Stimulated activated CD4-positive, alpha-beta T cell treated with anti-CD3 and anti-CD28 coated beads, Interleukin-4, amount 100 ng/mL, for 4 hours (primary cell): ENCODE measurements around the gene MAMLD1.

Experiments used
- DNase-seq, 2 experiments: peaks; one replicate each; pipeline ENCODE4 v3.0.0-alpha.2; 2020

The MAMLD1 gene

DNA sequence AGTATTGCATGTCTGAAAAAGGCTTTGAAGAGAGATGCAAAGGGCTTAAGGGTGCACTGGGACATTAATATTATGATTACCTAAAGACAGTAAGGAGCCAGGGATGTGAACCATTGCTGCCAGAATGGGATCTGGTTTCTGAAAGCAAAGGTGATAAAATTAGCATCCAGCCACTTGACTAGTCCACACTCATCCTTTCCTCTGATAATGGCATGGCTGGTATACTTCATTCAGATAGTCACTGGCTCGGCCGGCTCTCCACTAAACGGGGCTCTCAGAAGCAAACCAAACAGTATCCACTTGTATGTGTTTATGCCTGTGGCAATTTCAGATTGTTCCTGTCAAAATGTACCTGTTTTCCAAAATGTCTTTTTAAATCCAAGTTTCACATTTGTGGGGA lies 46.4 kb downstream of the MAMLD1 start:
- no peak for DNase-seq

DNA sequence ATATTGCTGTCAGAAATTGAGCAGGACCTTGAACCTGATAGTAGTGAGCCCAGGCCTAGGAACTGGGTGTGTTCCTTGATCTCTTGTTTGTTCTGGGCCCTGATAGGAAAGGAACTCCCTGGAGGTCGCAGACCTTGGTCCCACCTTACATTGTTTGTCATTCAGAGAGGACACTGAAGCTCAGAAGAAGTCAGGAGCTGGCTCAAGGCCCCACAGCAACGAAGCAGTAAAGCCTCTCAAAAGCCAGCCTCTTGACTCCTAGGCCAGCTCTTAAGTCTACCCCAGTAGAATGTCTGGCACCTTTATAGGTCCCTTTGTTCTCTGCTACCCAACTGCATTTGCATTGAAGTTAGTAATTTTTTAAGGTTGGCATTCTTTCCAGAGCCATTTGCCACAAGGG lies 46.8 kb downstream of the MAMLD1 start:
- no peak for DNase-seq

DNA sequence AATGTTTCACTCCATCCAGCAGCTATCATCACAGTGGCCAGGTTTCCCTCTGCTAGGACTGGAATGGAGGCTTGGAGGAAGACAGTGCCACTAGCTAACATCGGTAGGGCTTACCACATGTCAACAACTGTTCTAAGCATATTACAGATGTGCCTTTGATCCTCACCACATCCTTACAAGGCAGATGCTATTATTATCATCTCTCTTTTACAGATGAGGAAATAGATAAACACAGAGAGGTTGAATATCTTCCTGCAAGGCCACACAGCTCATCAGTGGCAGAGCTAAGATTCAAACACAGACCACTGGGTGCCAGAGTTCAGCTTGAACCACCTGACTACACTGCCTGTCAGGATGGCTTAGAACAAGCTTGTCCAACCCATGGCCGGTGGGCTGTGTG lies 47.4 kb downstream of the MAMLD1 start:
- DNase-seq: no peak

DNA sequence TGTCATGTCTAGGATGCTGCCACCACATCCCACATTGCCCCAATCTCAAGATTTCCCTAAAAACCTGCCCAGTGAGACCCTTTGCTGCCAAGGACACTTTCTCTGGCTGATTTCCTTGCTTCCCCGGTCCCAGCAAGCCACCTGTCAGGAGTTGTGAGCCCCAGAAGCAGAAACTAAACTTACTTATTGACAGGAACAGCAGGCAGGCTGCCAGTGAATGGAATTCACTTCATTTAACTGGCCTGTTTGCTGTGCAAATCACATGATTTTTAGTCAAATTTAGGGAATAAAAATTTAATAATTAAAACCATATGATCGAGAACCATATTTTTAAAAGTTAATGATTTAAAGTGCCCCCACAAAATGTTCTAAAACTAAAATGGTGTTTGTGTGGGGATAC lies 48.5 kb downstream of the MAMLD1 start:
- DNase-seq: no peak

DNA sequence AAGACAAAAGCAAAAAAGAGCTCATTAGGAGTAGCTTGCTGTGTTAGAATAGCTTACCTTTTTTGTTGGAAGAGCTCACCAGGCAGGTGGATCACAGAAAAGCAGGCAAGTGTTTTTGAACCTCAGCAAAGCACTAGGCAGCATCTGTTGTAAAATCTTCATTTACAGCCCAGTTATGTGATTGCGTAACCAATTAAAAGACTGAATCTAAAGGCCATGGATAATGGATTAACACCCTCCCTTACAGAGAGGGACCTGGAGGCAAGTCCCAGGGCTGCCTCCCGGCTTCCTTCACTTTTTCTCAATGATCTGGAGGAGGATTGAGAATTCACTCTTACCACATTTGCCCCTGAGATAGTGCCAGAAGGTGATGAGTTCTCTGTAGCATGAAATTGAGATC lies 51.1 kb downstream of the MAMLD1 start:
- no peak for DNase-seq

DNA sequence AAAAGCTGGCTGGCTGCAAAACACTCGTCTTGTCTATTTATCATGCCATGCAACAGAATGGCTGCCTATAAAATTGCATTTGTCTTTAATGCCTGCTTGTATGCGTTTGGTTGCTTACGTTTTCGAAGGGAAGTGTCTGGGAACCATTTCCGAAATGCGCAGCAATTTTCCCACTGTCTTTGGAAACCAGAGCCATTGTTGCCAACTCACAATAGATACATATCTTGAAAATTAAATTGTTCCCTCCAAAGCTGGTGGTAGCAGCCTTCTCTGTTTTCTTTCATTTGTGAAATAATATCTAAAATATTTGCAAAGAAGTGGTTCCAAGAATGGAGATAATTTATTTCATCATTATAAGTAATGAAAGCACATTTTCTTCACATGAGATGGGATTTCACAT lies 53.4 kb downstream of the MAMLD1 start:
- DNase-seq: no peak

DNA sequence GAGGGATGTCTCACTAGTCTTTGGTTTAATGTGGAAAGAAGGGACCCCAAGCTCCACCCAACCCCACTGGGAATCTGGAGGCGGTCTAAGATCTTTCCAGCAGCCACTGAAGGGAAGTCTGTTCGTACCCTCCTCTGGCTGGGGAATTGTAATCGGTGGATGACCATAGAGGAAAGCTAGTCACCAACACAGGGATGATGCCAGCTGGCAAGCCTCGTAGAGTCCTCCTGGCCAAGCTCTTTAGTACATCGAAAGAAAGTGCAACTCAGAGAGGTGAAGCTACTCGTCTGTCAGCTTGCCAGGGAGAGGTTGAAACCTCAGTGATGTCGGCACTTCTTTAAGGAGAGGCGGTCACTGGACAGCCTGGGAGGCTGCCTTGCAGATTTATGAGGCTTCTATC lies 58.7 kb downstream of the MAMLD1 start:
- DNase-seq: no peak

DNA sequence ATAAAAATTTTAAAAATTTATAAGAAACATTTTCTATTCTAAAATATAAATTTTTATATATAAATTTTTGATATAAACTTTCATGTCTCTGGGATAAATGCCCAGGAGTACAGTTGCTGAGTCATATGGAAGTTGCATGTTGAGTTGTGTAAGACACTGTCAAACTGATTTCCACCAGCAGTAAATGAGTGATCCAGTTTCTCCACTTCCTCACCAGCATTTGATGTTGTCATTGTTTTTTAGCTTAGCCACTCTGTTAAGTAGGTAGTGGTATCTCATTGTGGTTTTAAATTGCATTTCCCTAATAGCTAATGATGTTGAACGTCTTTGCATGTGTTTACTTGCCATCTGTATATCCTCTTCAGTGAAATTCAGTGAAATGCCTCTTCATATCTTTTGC lies 66.5 kb downstream of the MAMLD1 start:
- no peak for DNase-seq

DNA sequence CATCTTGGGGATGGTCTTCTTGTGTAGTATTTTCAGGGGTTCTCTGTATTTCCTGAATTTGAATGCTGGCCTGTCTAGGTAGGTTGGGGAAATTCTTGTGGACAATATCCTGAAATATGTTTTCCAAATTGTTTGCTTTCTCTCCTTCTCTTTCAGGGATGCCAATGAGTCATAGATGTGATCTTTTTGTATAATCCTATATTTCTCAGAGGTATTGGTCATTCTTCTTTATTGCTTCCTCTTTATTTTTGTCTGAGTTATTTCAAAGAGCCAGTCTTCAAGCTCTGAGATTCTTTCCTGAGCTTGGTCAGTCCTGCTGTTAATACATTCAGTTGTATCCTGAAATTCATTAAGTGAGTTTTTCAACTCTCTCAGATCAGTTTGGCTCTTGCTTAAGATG lies 73.1 kb downstream of the MAMLD1 start:
- no peak for DNase-seq

DNA sequence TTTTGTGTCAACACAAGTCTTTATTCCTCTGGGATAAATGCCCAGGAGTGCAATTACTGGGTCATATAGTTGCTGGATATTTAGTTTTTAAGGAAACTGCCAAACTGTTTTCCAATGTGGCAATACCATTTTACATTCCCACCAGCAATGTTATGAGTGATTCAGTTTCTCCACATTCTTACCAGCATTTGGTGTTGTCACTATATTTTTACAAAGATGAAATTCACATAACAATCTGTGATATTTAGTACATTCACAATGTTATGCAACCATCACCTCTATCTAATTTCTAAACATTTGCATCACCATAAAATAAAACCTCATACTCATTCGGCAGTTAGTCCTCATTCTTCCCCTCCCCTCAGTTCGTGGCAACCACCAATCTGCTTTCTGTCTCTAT lies 75.0 kb downstream of the MAMLD1 start:
- DNase-seq: no peak

DNA sequence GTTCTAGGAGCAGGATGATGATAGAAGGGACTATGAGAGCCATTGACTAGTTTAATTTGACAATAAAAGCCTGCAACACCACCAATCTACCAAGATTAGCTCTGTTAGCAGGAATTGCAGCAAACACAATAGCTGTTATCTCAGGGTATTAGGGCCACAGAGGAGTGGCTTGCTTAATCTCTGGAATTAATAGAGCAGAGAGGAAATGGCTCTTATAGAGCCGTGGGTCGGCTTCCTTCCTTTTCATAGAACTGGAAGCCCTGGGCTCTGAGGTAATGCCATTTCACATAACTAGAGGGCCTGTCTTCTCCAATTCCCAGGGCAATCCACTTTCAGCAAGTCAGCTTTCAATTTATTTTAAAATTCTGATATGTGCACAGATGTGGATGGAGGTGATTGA lies 83.0 kb downstream of the MAMLD1 start:
- DNase-seq: no peak

DNA sequence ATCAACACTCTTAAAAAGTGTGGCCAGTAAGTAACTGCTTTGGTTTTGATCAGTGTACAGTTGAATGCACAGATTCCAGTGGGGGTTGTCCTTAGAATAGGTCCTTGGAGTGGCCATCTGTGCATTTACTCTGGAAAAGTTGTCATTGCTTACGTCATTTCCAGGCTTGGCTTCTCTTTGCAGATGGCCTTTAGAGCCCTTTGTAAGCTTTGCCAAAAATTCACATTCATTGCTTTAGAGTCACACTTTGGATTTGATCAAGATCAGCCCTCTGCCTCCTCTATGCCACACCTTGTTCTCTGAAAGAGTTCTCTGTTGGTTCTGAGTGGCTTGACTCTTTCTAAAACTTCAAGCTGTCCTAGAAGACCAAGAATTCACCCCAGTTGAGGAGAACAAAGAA lies 83.9 kb downstream of the MAMLD1 start:
- no peak for DNase-seq

DNA sequence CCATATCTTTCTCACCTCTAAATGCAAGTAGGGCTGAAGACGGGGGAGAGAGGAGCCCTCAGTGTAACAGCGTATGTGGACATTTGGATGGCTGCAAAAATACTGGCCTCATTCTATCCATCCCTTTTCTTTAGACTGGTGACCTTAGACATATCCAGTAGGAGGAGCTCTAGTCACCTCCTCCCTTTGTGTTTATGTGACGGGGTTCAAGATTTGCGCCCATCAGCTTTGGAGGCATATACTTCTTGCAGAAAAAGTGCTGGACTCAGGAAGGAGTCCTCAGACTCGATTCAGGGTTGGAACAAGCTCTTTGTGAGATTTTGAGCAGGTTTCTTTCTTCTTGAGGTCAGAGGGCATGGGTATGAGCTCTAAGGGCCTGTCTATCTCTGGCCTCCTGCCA lies 86.2 kb downstream of the MAMLD1 start:
- no peak for DNase-seq

DNA sequence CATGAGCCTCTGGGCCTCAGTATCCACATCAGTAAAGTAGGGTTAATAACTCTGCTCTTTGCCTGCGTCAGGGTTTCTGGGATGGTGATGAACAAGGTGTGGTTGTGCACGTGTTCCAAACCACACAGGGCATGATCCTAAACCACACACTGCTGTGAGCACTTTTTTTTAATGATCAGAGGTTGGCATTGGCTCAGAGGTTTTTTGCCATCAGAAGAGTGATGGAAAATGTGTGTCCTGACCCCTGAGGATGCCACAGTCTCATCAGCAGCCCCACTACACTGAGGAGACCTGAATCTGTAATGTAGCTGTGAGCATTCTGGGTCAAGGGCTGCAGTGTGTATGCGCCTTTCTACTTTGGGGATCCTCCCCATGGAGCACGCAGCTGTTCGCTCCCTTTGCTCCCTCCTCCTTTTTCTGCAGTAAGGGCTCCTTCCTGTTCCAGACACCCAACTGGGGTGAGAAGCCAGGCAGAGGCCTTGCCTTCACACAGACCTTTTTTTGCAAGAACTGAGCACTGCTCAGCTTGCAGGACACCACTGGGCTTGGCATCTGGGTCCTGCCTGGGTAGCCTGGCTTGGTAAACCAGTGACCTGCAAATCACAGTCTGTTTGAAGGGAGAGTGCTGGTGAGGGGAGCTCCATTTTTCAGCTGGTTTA lies 87.5 kb downstream of the MAMLD1 start:
- peak in 1 of 2 experiments; percentile 12 for DNase-seq

DNA sequence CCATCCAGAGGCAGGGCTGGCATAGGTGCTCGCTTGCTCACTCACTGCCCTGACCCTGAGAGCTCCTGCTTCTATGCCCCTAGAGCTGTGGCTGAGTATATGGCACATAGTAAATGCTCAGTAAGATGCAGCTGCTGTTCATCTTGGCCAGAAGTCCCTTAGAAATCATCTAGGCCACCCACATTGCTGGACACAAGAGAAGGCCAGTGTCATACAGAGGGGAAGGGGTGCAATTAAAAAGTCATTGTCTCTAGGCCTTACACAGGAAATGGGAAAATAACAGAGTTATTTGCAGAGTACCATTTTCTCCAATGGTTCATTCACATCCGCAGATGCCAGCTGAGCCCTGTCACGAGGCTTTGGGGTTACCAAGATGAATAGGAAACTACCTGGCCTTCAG lies 88.8 kb downstream of the MAMLD1 start:
- DNase-seq: no peak

DNA sequence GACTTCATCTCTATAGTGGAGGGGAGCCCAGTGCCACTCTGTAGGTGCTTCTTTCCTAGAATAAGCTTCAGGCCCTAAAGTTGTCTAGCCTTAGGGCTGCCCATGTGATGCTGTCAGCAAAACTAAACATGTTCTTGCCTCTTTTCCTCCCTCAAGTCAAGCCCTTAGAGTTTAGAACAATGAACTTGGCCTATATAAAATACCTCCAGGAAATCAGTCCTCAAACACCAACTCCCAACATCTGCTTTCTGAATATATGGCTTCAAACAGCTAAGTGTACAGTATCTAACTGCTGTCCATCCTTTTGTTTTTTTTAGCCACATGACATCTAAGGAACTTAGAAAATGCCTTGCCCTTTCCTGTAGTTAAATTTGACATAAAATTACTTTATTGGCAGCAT lies 91.0 kb downstream of the MAMLD1 start:
- no peak for DNase-seq

DNA sequence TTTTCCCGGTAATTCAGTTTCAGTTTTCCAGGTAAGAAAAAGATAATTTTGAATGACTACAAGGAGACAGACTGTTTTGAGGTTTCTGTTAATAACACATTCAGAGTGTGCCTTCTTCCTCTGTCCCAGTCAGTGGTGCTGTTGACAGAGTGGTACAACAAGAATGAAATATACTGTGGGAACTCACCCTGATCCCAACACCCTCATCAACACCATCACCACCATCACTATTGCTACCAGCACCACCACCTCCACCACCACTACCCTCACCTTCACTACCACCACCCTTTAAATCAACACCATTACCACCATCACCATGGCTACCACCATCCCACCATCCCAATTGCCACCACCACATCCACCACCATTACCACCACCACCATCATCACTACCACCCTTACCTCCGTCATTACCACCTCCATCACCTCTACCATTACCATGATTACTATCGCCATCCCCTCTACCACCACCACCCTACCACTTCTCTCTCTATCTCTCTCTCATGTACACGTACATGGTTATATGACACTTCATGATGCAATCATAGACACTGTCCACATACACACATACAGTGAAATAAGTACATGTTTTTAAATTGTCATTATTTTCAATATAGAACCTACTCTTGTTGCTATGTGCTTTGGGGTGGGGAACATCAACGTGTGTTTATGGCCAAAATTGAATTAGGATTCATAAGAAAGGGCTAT lies 91.5 kb downstream of the MAMLD1 start:
- no peak for DNase-seq

DNA sequence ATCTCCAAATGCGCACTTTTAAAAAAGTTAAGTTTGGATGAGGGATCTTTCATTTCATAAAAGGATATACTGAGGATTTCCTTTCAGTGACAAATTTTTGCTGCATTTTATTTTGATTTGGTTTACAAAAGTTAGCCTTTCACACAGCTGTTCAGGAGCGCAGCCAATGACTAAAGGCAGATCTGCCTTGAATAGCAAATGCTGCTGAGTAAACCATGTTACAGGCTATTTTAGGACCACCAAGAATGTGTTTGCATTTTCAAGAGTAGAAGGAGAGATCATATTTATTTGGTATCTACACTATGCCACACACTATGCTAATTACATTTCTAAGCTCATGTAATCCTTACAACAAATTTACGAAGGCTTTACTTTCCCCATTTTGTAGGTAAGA lies 92.1 kb downstream of the MAMLD1 start:
- no peak for DNase-seq

DNA sequence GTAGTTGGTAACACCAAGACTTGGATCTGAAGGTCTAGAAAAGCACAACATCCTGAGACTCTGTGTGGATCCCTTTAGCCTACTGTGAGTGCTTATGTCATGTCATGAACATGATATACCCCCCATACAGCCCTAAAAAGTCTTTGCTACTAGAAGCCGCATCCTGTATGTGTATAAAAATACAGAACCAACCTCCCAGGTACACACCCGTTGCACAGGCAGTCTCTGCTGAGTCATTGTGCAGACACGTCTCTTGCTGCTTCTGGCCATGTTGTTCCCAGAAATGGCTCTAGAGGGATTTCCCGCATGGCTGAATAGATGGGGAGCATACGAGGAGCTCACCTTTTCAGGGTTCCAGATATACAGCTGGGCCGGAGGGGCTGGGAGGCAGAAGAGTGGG lies 93.3 kb downstream of the MAMLD1 start:
- DNase-seq: no peak

DNA sequence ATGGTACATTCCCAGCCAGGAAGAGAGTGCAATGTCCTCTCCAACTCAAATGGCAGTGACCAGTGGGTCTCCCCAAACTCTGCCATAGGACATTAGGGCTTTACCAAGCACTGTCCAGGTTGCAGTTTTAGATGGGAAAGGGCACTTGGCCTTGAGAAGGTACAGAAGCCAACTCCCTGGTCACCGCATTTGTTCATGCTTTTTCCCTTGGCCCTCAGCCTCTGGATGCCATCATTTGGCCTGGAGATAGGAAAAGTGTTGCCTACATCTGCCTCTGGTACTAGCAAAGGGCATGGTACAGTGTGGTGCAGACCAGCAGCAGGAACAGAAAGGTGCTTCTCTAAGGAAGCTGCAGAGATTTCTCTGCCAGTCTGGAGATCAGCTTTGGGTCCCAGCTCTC lies 93.8 kb downstream of the MAMLD1 start:
- no peak for DNase-seq

DNA sequence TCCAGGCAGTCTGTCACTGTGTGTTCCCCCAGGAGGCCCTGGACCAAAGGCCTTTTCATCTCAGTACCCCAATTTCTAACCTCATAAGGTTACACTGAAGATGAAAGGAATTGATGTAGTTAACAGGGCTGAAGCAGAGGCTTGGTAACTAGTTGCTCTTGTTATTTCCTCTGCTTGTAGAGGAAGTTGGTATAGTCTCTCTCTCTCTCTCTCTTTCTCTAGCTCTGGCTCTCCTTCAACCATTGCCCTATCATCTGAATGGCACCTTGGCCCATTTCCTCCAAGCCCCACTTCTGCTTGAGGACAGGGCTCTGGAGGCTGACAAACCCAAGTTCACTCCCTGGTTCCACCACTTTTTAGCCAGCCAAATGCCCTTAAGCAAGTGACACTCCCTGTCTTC lies 96.1 kb downstream of the MAMLD1 start:
- no peak for DNase-seq

DNA sequence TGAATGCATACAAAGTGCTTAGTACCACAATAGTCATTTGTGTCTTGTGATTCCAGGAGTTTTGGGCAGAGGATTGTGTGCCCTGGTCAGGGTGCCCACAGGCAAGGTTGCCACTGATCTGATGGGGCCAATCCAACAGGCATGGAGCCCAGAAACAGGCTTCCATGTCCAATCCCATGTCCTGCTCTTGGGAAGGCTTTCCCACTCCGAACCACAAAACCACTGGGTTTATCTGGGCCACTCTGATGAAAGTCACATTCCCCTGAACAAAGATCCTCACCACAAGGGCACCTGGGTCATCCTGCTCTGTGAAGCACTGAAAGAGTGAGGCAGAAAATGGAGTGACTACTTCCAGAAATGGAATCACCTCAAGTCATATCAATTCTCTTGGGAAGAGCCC lies 96.9 kb downstream of the MAMLD1 start:
- no peak for DNase-seq

DNA sequence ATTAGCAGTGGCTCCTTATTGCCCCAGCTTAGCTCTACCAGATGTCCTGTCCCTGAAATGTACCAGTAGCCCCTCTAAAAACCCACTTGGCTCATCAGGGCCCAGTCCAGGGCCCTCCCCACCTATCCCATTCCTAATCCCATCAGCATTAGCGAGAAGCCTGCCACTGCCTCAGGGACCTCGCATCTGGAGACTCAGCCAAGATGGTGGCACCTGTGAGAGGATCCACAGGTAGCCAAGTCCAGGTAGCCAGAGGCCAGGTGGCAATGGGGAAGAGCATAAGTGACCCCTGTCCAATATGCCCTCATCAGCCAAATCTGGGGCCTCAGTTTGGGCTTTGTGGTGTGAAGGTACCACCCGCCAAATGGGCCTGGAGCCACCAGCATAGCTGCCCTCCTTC lies 97.7 kb downstream of the MAMLD1 start:
- no peak for DNase-seq

DNA sequence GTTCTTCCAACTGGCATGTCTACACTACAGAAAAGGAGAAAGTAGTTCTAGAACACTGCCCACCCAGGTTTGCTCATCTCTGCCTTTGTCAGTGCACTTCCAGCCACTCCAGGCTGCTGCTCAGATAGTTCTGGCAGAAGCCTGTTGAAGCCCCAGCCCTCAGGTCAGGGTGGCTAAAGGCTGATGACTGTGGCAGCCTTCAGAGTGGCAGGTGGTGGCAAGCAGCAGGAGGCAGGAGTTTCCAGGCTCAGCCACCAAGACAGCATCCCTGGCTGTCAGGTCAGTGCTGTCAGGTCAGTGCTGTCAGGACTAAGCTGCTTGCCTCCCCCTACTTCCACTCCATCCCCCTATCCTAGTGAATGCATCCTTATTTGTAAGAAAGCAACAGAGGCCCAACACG lies 100.4 kb downstream of the MAMLD1 start:
- no peak for DNase-seq

DNA sequence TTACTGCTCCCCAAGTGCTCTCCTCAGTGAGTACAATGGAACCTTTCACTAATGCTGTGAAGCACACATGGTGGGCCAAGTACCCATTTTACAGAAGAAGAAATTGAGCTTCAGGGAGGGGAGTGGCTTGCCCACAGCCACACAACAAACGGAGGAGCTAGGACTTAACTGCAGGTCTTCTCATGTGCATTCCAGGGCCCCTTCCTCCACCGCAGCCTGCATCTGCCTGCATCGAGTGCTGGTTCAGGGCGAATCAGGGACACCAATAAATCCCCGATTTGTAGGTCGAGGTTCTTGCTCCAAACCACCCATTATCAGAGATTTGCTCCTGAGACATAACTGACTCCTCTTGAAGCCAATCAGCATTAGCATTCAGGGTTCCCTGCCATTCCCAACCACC lies 100.9 kb downstream of the MAMLD1 start:
- DNase-seq: no peak
